GM21786 (cell line): ENCODE results near the gene ADAP2.
"Not testable (repeated sequence)": the region's sequence is repeated elsewhere in the genome, so short reads cannot be mapped to it uniquely, and the experiment has no call there.

Experiments used
- ATAC-seq: cut with Tn5 transposase; IDR thresholded peaks from one replicate; pipeline ENCODE4 v1.9.1; 2021; ENCODE audit not compliant: unreplicated experiment

ADAP2 gene

GRCh38 chr17:30929081-30929633 lies 7.4 kb downstream of the ADAP2 start:
- no peak for ATAC-seq

- not testable (repeated sequence) for ATAC-seq
Measured at GRCh38 chr17:30929861-30930260, 8.1 kb downstream of the ADAP2 start.

GRCh38 chr17:30930495-30930894 lies 8.8 kb downstream of the ADAP2 start:
- ATAC-seq = no peak

GRCh38 chr17:30931582-30931981 lies 9.8 kb downstream of the ADAP2 start:
- ATAC-seq = not testable (repeated sequence)

- ATAC-seq = no peak
Measured at GRCh38 chr17:30933966-30934365, 12.2 kb downstream of the ADAP2 start.

- no peak for ATAC-seq
Measured at GRCh38 chr17:30939051-30939689, 17.4 kb downstream of the ADAP2 start.

- no peak for ATAC-seq
Measured at GRCh38 chr17:30942308-30943079, 20.7 kb downstream of the ADAP2 start.

GRCh38 chr17:30947796-30948195 lies 26.1 kb downstream of the ADAP2 start:
- ATAC-seq = no peak

GRCh38 chr17:30950189-30950588 lies 28.4 kb downstream of the ADAP2 start:
- no peak for ATAC-seq

GRCh38 chr17:30950669-30951399 lies 29.1 kb downstream of the ADAP2 start:
- no peak for ATAC-seq

GRCh38 chr17:30952638-30953393 lies 31.1 kb downstream of the ADAP2 start:
- ATAC-seq = no peak

GRCh38 chr17:30954046-30954830 lies 32.5 kb downstream of the ADAP2 start:
- ATAC-seq = no peak

GRCh38 chr17:30956764-30957374 lies 35.1 kb downstream of the ADAP2 start:
- no peak for ATAC-seq

- ATAC-seq = no peak
Measured at GRCh38 chr17:30957741-30958140, 36.0 kb downstream of the ADAP2 start.

GRCh38 chr17:30958187-30958586 lies 36.4 kb downstream of the ADAP2 start:
- ATAC-seq = no peak

GRCh38 chr17:30961209-30962188 lies 39.8 kb downstream of the ADAP2 start:
- peak; percentile 68 for ATAC-seq

- ATAC-seq = not testable (repeated sequence)
Measured at GRCh38 chr17:30964312-30964711, 42.6 kb downstream of the ADAP2 start.

GRCh38 chr17:30964876-30965275 lies 43.1 kb downstream of the ADAP2 start:
- ATAC-seq = no peak
